ENCODE measurements around the gene POLR2F. TPM values are rescaled to one million over a fixed set of nuclear protein-coding genes. Genes with fewer than 3 reads are reported as not detected.

Gene POLR2F
- total RNA-seq, 4 donors from 2014 or later: 57.3 to 73.9 (median 61.6) TPM

GRCh38 chr22:38006906-38007305 lies 53.4 kb downstream of the POLR2F start:
- no peak for ATAC-seq (ENCODE audit: low FRiP score)
- TF ChIP-seq CTCF (IDR thresholded peaks at IDR 0.05): no peak
- no peak for DNase-seq (ENCODE audit: low spot score)

GRCh38 chr22:38007330-38007902 lies 53.9 kb downstream of the POLR2F start:
- DNase-seq (ENCODE audit: low spot score): no peak
- no peak for TF ChIP-seq CTCF (IDR thresholded peaks at IDR 0.05)
- no peak for ATAC-seq (ENCODE audit: low FRiP score)

GRCh38 chr22:38009000-38009806 lies 55.7 kb downstream of the POLR2F start:
- TF ChIP-seq CTCF (IDR thresholded peaks at IDR 0.05): no peak
- no peak for ATAC-seq (ENCODE audit: low FRiP score)
- DNase-seq (ENCODE audit: low spot score): no peak

- ATAC-seq (ENCODE audit: low FRiP score) (no peak), DNase-seq (ENCODE audit: low spot score) (no peak)
- no peak for TF ChIP-seq CTCF (IDR thresholded peaks at IDR 0.05)
Measured at GRCh38 chr22:38012604-38013072, 59.1 kb downstream of the POLR2F start.

GRCh38 chr22:38014083-38014482 lies 60.6 kb downstream of the POLR2F start:
- TF ChIP-seq CTCF (IDR thresholded peaks at IDR 0.05): no peak
- no peak for ATAC-seq (ENCODE audit: low FRiP score)
- DNase-seq (ENCODE audit: low spot score): no peak

- ATAC-seq (ENCODE audit: low FRiP score): no peak
- DNase-seq (ENCODE audit: low spot score): no peak
- no peak for TF ChIP-seq CTCF (IDR thresholded peaks at IDR 0.05)
Measured at GRCh38 chr22:38016182-38017151, 63.0 kb downstream of the POLR2F start.

All from omental fat pad (tissue), 4 donors.